B cell (primary cell): ENCODE results near the gene ULK4. TPM values are rescaled to one million over a fixed set of nuclear protein-coding genes. Genes with fewer than 3 reads are reported as not detected.
A peak's percentile ranks its signal among the peaks of the same experiment; 100 is the strongest.

ENCODE experiments used
- ATAC-seq: fragments of 200-7000 bp; cut with Tn5 transposase; one replicate; pipeline ENCODE4 v1.10.0; 2021; ENCODE audit warnings: low read depth, mild to moderate bottlenecking, moderate number of reproducible peaks, moderate library complexity
- CTCF ChIA-PET: fragments of 350-600 bp; sonication (Branson Sonifier 250); formaldehyde crosslinking; loops from one replicate; lab custom pipeline; 2021; ENCODE audit warnings: antibody characterized with exemption, inconsistent platforms; lab: Charles Lee
- POLR2A ChIA-PET: fragments of 350-600 bp; sonication (Branson Sonifier 250); formaldehyde crosslinking; loops from one replicate; lab custom pipeline; 2021; ENCODE audit warnings: antibody characterized with exemption; lab: Charles Lee
- DNase-seq: peaks from one replicate; pipeline ENCODE4 v3.0.0; 2013
- H2AFZ ChIP-seq: 2 replicates; pipeline ENCODE4 v1.6.1; 2012; ENCODE audit warnings: mild to moderate bottlenecking, low read depth, low read length; ENCODE audit not compliant: insufficient read depth, poor library complexity, severe bottlenecking
- H3K27ac ChIP-seq, 2 donors: 1 replicate in 1 of 2; 2 replicates in 1 of 2; pipeline ENCODE4 v1.5.1; 2012 to 2013; ENCODE audit warnings: low read length in 2 of 2, mild to moderate bottlenecking in 2 of 2, moderate library complexity in 1 of 2
- H3K27me3 ChIP-seq, 4 experiments: fragments of 200-600 bp in 1 of 4; sonication (generic) in 1 of 4; replicated peaks in 1 of 4; 1 replicate in 2 of 4; 2 replicates in 2 of 4; pipeline versions ENCODE4 v1.6.1 to v1.7.0; 2013 to 2016; ENCODE audit warnings: low read length in 3 of 4, mild to moderate bottlenecking in 2 of 4, mixed read lengths in 1 of 4, moderate library complexity in 1 of 4; ENCODE audit not compliant: insufficient read depth in 4 of 4, control insufficient read depth in 3 of 4; ENCODE audit errors: control extremely low read depth in 1 of 4
- H3K36me3 ChIP-seq, 2 experiments: replicated peaks in 1 of 2; 1 replicate in 1 of 2; 2 replicates in 1 of 2; pipeline versions ENCODE4 v1.6.1 to v1.7.1; 2013; ENCODE audit warnings: low read length in 1 of 2; ENCODE audit not compliant: insufficient read depth in 2 of 2, control insufficient read depth in 1 of 2; ENCODE audit errors: control extremely low read depth in 1 of 2, extremely low read depth in 1 of 2
- H3K4me1 ChIP-seq, 2 donors: fragments of 200-600 bp in 1 of 2; sonication (generic) in 1 of 2; 1 replicate in 1 of 2; 2 replicates in 1 of 2; pipeline versions ENCODE4 v1.5.1 to v1.6.1; 2013 to 2017; ENCODE audit warnings: low read length in 2 of 2; ENCODE audit not compliant: control insufficient read depth in 2 of 2, insufficient read depth in 2 of 2
- H3K4me2 ChIP-seq: replicated peaks from 2 replicates; pipeline ENCODE3; 2012; ENCODE audit warnings: mild to moderate bottlenecking, low read depth, low read length; ENCODE audit not compliant: poor library complexity, severe bottlenecking
- H3K4me3 ChIP-seq, 5 experiments: fragments of 200-600 bp in 1 of 5; sonication (generic) in 1 of 5; 1 replicate in 3 of 5; 2 replicates in 2 of 5; pipeline versions ENCODE4 v1.5.1 to v1.7.0; 2011 to 2016; ENCODE audit warnings: low read length in 4 of 5, mild to moderate bottlenecking in 4 of 5, low read depth in 2 of 5, control low read depth in 1 of 5, moderate library complexity in 1 of 5; ENCODE audit not compliant: insufficient read depth in 1 of 5; ENCODE audit errors: control extremely low read depth in 1 of 5, extremely low read depth in 1 of 5
- H3K79me2 ChIP-seq: fragments of 200-600 bp; sonication (generic); one replicate; pipeline ENCODE4 v1.6.0; 2016; ENCODE audit warnings: low read length; ENCODE audit not compliant: control insufficient read depth, insufficient read depth
- H3K9ac ChIP-seq: fragments of 200-600 bp; sonication (generic); 2 replicates; pipeline ENCODE4 v1.6.1; 2017; ENCODE audit warnings: mild to moderate bottlenecking, low read length, moderate library complexity
- H3K9me3 ChIP-seq, 3 donors: one replicate each; pipeline versions ENCODE4 v1.6.1 to v1.7.1; 2013; ENCODE audit warnings: low read length in 2 of 3; ENCODE audit not compliant: control insufficient read depth in 2 of 3, insufficient read depth in 1 of 3; ENCODE audit errors: control extremely low read depth in 1 of 3
- H4K20me1 ChIP-seq: 2 replicates; pipeline ENCODE4 v1.6.0; 2012; ENCODE audit warnings: mild to moderate bottlenecking, low read length; ENCODE audit not compliant: insufficient read depth, control insufficient read depth, poor library complexity, severe bottlenecking
- H3K27ac Mint-ChIP-seq: one replicate; pipeline ENCODE4 v1.8.0; 2021; ENCODE audit warnings: mixed read lengths
- H3K27me3 Mint-ChIP-seq: one replicate; pipeline ENCODE4 v1.8.0; 2021; ENCODE audit warnings: mixed read lengths
- H3K4me1 Mint-ChIP-seq: one replicate; pipeline ENCODE4 v1.8.0; 2021; ENCODE audit warnings: mixed read lengths
- H3K4me3 Mint-ChIP-seq: one replicate; pipeline ENCODE4 v1.8.0; 2021; ENCODE audit warnings: mixed read lengths
- H3K9me3 Mint-ChIP-seq: one replicate; pipeline ENCODE4 v1.8.0; 2022; ENCODE audit warnings: mixed read lengths; ENCODE audit not compliant: insufficient read depth
- EZH2 ChIP-seq: IDR thresholded peaks from 2 replicates; pipeline ENCODE4 v1.6.1; 2012; ENCODE audit warnings: borderline replicate concordance, low read depth, mild to moderate bottlenecking, moderate library complexity, low read length; ENCODE audit not compliant: insufficient read depth, poor library complexity, severe bottlenecking
- WGBS: methylation state at CpG from one replicate; pipeline ENCODE4 v1.1.5; 2013; ENCODE audit warnings: missing lambda C conversion rate; ENCODE audit not compliant: insufficient coverage; 5-methylcytosine and 5-hydroxymethylcytosine counted together
- intact Hi-C: fragments of 100-400 bp; cut with micrococcal nuclease; formaldehyde crosslinking; loops from one replicate; pipeline ENCODE4 v1.10.0; 2022
- polyA plus RNA-seq: library from polyadenylated mRNA; depleted of rRNA; stranded (reverse); fragments of >200 nt; gene quantifications from 2 replicates; pipeline ENCODE4 v1.2.3, GENCODE V29; 2012
- total RNA-seq, 2 donors: library from RNA; stranded (reverse); fragments of 120-200 nt in 1 of 2; gene quantifications; 1 replicate in 1 of 2; 2 replicates in 1 of 2; pipeline versions ENCODE4 v1.2.3 to v1.2.4, GENCODE V29; 2013 to 2022
- TF ChIP-seq, protein P1 (sequence below): fragments of 200-600 bp; IDR thresholded peaks from one replicate; pipeline ENCODE4 v1.8.0; 2022; ENCODE audit warnings: antibody characterized with exemption, mild to moderate bottlenecking

Gene ULK4
- total and polyA plus RNA-seq, 2 donors (not counting 1 experiment from before 2014, with no cell fraction given) = 5.2 to 33.7 TPM

DNA sequence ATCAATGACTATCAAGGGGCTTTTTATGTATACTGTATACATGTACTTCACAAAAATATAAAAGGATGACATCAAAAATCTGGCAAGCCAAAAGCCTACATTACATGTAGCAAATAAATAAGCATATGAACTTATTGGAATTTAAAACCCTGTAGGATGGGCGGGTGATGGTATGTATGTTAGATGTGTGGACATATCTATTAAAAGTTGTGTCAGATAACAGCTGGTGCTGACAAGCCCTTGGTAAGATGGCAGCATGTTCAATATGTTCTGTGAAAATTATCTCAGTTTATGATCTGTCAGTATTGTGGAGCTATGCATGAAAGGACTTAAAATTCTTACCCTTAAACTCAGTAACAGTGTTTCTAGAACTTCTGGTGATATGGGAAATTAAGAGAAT, 742.5 kb downstream of the ULK4 start:
- H3K9me3 ChIP-seq = no peaks in the 10 kb centered on the region
- Mint-ChIP-seq H3K4me3 (no peak overlapping the region), H3K9me3 (no peaks in the 10 kb centered on the region), H3K27me3 (no peaks in the 10 kb centered on the region), H3K4me1 (peaks cover 64% of the 10 kb centered on the region), H3K27ac (no peak overlapping the region)
- no peak overlapping the region for H3K4me3 ChIP-seq
- H3K9ac ChIP-seq = no peak overlapping the region
- WGBS = 83% methylated on average over 1 of the region's 1 CpG
- CTCF ChIA-PET = no interaction called here
- POLR2A ChIA-PET = no interaction called here
- peaks cover 97% of the 10 kb centered on the region for H3K79me2 ChIP-seq
- peaks cover 81% of the 10 kb centered on the region for H4K20me1 ChIP-seq
- peak overlapping the region in 1 of 2 donors; percentile 12 for H3K27ac ChIP-seq
- peak overlapping the region; percentile 7 for H3K4me2 ChIP-seq
- no peak for ATAC-seq
- DNase-seq = no peak
- H3K36me3 ChIP-seq = peaks cover under 1 to 7% of the 10 kb centered on the region in 2 experiments
- H2AFZ ChIP-seq = no peak overlapping the region
- TF ChIP-seq, protein P1, sequence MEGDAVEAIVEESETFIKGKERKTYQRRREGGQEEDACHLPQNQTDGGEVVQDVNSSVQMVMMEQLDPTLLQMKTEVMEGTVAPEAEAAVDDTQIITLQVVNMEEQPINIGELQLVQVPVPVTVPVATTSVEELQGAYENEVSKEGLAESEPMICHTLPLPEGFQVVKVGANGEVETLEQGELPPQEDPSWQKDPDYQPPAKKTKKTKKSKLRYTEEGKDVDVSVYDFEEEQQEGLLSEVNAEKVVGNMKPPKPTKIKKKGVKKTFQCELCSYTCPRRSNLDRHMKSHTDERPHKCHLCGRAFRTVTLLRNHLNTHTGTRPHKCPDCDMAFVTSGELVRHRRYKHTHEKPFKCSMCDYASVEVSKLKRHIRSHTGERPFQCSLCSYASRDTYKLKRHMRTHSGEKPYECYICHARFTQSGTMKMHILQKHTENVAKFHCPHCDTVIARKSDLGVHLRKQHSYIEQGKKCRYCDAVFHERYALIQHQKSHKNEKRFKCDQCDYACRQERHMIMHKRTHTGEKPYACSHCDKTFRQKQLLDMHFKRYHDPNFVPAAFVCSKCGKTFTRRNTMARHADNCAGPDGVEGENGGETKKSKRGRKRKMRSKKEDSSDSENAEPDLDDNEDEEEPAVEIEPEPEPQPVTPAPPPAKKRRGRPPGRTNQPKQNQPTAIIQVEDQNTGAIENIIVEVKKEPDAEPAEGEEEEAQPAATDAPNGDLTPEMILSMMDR = no peak
- no peak for TF ChIP-seq EZH2
- no peaks in the 10 kb centered on the region for H3K27me3 ChIP-seq
- H3K4me1 ChIP-seq = peaks cover 14 to 38% of the 10 kb centered on the region in 2 donors
- intact Hi-C loops = no loop called here

DNA sequence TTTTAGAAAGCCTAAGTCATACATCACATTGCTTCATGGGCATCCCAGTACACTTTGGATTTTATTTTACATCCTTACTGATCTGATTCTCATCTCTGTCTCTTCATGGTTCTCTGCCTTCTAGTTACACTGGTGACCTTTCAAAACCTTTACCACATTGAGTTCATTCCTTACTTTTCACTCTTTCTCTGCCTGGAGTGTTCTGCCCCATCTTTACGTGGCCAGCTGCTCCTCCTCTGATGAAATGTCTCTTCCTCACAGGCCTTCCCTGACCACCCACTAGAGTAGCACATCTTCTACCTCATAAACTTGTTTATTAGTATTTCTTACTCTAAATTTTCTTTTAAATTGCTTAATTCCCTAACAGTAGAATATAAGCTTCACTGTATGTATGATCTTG, 744.9 kb downstream of the ULK4 start:
- Histone ChIP-seq H3K4me2 (no peak overlapping the region), H3K4me1 (peaks cover 32 to 61% of the 10 kb centered on the region in 2 donors), H3K27ac (peak overlapping the region in 1 of 2 donors; percentile 18), H3K27me3 (no peaks in the 10 kb centered on the region), H3K9ac (no peak overlapping the region), H3K36me3 (no peaks in the 10 kb centered on the region), H3K79me2 (peaks cover 99% of the 10 kb centered on the region), H3K9me3 (no peaks in the 10 kb centered on the region), H3K4me3 (no peak overlapping the region), H4K20me1 (peaks cover 84% of the 10 kb centered on the region), H2AFZ (no peak overlapping the region)
- ChIA-PET POLR2A (no interaction called here), CTCF (interaction anchor here (0.8 kb wide), 1 partner anchor 14 kb away, joined by 3 read pairs; no protein-coding TSS in a partner anchor)
- Mint-ChIP-seq H3K27ac (peak overlapping the region; percentile 16), H3K4me1 (peaks cover 81% of the 10 kb centered on the region), H3K4me3 (peak overlapping the region; percentile 5), H3K27me3 (no peaks in the 10 kb centered on the region), H3K9me3 (no peaks in the 10 kb centered on the region)
- DNase-seq = no peak
- no peak for TF ChIP-seq EZH2
- intact Hi-C loops = loop anchor here (2.0 kb wide), 1 partner anchor 16 kb away; no protein-coding TSS in a partner anchor
- WGBS = no CpG with 5 or more reads among the region's 1 CpG
- ATAC-seq = no peak
